ENCODE results near the gene EVX1.
A peak's percentile ranks its signal among the peaks of the same experiment; 100 is the strongest.

The EVX1 gene

DNA sequence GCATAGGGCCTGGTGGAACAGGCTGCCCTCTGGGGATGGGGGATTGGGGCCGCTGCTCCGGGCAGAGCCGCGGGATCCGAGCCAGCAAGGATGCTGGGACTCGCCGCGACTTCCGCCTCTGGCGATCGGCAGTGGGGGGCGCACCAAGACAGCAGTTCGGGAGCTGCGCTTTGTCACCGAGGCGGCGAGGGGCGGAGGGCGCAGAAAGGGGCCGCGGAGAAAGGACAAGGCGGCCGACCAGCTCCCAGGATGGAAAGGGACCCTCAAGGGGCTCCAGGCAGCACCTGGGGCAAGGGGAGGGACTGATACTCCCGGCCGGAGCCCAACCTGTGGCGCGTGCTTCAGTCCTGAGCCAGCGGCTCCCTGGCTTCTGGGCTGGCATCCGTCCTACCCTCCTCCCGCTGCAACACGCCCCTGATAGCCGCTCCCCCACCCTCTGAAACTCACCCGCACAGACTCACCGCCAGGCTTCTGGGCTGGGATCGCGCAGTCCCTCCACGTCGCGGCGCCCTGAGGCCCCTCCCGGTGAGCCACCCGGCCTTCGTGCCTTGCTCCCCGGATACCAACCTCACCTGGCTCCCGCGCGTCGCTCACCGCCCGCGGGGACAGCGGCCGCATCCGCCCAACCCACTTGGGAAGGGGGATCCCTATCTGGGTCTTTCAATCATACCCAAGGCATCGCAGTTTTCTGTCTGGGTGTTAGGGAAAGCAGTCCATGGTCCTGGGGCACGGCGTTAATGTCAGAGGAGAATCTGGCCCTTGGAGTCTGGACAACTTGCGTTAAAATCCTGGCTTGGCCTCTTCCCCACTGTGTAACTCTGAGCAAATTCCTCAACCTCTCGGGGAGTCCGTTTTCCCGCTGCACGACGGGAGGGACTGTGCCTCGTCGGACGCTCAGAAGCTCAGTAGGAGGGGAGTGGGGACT is 7.0 kb upstream of the EVX1 start:
- peak; percentile 50 to 88 for DNase-seq

DNA sequence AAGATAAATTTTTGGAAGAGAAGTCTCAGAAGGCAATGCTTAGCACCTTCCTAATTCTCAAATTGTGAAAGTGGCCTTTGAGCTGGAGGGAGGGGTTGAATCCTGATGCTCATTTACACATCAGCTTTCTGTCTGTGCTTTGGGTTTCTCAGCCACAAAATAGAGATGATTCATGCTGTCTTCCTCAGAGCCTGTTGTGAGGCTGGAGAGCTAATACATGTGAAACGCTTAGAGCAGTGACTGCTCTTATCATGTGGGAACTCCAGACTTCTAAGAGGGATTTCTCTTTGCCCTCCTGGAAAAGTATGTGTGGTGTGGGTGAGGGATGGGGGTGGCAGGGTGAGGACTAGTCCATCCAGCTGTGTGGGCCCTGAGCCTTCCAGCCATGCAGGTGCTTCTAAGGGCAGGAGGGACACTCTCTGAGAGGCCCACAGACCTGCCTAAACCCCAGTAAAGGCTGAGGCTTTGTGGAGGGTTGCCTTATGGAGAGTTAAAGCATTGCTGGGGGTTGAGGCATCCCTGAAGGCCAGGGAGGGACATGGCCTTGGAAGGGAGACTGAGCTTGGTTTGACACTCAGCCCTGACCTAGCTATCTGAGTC is 4.8 kb upstream of the EVX1 start:
- DNase-seq, result peak in 1 of 2 experiments; percentile 15

DNA sequence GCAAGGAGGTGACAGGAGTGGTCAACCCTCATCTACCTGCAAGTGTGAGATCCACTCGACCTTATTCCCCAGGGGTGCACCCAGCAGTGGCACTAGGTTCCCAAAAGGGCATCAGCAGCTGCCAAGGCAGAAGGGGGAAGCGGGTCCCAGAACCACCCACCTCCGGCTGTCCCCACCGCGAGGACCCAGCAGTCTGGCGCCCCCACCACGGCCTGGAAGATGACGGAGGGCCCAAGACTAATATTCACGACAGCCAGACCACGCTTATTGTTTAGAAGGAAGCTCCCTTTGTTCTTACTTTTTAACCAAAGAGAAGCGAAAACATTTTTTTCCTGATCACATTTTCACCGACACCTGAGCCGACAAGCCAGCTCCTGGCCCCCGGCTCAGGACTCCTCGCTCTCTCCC is 3.6 kb upstream of the EVX1 start:
- DNase-seq, result no peak

DNA sequence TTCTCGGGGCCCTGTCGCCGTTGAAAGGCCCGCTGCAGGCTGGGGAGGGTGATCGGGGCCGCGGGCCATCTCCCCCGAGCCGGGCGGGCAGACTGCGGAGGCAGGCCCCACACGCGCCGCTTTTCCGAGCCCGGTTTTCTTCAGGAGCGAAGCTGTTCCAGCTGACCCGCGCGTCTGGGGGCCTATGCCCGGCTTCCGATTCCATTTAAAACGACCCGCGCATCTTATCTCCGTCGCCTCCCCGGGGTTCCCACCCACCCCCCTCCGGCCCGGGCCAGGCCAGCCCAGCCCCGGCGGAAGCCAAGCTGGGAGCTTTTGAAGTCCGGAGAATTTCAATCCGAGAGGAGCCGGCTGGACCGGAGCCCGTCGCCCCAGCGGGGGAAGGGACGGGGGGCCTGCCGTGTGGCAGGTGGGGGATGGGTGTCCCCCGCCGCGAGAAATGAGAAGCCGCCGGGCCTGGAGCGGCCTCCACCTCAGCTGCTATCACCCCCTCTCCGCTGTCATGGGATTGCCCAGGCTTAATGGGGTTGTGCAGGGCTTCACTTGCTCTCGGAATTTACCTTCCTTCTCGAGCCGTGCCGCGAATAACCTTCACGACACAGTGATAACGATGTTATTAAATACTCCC is 3.1 kb upstream of the EVX1 start:
- DNase-seq, result peak in 1 of 2 experiments; percentile 60

DNA sequence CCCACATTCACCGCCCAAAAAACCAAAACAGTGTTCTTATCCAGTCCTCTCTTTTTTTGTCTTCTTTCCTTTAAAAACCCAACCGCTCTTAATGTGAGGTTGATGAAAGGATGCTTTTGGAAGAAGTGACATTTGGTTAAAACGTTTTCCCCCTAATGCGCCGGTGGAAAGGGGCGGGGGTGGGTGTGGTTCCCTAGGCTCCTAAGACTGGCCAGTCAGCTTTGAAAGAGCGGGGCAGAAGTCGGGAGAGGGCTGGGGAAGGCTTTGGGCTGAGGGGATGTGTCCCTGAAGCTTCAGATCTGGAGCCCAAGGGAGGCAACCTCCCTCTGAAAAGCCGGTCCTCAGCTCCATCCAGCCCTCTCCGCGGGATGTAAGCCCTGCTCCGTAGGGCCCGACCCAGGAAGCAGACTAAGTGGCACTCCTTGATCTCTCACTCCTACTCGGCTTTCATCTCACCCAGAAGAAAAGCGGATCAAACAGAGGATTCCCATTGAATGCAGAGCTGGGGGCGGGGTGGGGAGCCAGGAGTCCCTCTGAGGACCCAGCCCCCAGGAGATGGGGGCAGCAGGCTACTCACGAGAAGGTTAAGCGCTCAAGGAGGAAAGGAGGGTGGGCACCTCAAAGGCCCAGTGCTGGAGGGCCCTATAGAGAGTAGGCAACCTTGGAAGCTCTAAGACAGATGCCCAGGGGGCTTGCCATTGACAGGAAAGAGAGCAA is 2.4 kb upstream of the EVX1 start:
- DNase-seq, result peak in 1 of 2 experiments; percentile 39

DNA sequence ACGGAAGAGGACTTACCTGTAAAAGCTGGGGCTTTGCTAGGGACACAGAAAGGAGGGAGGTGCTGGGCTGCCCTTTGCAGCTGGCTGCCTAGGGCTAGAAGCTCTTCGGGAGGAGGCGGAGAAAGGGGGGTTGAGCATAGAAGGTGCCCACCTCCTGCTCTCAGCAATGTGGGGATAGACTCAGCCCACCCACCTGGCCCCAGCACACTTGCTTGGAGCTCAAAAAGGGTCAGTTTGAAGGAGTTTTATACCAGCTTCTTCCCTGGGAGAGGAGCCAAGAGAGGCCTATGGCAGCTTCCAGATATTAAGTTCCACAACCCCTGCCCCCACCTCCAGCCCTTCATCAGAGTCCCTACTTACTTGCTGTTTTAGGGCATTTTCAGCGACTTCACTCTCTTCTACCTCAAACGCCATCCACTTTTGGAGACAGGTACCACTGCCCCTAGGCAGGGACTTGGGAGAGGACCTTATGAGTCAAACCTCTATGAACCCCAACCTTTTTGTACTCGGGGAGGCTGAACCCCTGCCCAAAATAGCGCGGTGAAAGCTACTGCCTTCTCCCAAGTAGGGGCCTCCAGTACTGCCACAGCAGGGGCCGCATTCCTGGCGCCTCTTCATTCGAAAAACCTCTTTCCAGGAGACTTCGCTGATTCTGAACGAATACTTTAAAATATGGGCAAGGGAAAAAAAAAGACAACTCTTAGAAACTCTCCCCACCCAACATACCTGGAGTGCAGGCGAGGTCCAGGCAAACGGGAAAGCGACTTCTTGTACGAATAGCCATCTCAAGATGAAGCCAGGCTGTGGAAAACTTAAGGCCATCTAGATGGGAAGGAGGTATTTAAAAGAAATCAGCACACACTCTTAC is 1.2 kb upstream of the EVX1 start:
- peak in 1 of 2 experiments; percentile 13 for DNase-seq

DNA sequence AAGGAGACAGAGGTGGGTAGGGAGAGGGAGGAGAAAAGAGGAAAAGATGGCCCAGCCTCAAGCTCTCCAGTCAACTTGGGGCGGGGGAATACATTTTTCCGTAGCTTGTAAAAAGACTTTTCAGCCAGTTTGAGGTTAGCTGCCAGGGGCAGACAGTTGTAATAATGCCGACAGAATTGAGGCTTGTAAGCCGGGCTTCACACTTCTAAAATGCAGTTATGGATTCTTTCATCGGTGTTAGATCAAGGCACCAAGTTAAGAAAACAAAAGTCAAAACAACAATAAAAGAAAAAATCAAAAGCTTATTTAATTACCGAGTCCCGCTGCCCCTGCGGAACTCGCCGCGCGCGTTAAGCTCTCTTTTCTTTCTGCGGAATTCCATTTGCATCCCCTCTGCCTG is 448 bp upstream of the EVX1 start:
- DNase-seq, result no peak

DNA sequence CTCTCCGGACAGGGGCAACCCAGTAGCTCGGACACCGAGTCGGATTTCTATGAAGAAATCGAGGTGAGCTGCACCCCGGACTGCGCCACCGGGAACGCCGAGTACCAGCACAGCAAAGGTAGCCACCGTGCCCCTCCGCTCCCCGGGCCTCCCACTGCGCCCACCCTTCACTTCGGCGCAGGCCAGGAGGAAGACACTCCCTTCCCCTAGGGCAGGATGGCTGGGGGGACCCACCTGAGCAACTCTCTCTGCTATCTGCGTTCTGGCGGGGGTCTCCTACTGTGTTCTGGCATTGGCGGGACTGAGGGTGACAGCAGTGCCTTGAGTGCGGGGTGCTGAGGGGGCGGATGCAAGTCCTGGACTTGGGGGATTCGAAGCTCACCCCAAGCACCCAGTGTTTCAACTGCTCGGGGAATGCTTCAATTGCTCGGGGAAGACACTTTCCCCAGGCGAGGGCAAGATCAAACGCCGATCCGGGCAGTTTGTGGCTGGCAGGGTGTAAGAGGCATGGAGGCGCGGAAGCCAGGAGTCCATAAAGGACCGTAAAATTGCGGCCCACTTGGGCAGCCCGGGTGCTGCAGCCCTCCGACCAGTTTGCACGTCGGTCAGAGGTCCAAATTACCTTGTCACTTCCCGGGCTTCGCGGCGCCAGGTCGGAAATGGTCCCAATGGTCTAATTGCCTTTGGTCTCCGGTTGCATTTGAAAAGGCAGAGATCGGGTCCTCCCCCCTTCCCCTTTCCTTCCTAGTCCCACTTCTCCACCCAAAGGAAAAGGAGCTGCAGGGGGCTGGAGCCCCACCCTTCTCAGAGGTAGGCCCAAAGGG is 950 bp downstream of the EVX1 start:
- no peak for DNase-seq

DNA sequence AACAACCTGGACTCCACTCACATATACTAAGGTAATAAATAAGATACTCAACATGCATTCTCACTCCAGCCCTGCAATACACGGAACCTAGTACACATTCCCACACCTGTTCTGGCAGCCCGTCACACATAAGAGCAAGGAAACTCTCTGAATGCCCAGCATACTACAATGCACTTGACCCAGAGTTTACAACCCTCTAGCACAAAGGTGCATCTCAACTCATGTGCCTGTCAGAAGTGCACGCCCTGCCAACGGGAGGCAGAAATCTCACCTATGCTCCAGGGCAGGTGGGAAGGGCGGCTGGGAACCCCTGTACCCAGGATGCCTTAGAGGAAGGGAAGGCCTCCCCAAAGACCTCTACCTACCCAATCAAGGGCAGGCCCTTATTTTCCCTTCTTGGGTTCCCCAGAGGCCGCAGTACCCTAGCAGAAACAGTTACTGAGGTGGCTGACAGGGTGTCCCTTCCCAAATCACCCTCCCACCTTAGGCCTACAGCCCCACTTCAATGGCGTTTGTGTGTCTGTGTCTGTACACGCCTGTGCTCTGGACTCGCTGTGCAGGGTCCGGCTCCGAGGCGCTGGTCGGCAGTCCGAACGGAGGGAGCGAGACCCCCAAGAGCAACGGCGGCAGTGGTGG is 2.0 kb downstream of the EVX1 start:
- DNase-seq, result peak in 1 of 2 experiments; percentile 14

DNA sequence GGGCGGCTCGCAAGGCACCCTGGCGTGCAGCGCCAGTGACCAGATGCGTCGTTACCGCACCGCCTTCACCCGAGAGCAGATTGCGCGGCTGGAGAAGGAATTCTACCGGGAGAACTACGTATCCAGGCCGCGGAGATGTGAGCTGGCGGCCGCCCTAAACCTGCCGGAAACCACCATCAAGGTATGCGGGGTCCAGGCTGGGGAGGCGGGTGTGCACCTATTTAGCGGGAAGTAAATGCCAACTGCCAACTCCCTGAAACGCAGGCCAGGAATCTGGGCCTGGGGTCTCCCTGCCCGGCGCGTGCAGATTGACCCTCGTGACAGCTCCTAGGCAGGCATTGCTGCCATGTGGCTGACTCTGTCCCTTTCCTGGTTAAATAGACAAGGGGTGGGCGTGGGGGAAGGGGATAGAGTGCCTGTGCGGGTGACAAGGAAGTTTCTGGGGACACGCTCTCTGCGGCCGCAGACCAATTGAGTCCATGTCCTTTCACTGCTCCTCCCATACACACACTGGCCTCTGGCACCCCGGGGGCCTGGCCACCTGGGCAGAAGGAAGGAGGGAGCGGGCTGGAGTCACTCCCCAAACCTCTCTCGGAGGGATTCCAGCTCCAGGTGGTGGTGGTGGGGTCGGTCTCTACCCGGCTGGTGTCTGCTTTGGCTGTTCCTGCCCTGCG is 2.7 kb downstream of the EVX1 start:
- no peak for DNase-seq

DNA sequence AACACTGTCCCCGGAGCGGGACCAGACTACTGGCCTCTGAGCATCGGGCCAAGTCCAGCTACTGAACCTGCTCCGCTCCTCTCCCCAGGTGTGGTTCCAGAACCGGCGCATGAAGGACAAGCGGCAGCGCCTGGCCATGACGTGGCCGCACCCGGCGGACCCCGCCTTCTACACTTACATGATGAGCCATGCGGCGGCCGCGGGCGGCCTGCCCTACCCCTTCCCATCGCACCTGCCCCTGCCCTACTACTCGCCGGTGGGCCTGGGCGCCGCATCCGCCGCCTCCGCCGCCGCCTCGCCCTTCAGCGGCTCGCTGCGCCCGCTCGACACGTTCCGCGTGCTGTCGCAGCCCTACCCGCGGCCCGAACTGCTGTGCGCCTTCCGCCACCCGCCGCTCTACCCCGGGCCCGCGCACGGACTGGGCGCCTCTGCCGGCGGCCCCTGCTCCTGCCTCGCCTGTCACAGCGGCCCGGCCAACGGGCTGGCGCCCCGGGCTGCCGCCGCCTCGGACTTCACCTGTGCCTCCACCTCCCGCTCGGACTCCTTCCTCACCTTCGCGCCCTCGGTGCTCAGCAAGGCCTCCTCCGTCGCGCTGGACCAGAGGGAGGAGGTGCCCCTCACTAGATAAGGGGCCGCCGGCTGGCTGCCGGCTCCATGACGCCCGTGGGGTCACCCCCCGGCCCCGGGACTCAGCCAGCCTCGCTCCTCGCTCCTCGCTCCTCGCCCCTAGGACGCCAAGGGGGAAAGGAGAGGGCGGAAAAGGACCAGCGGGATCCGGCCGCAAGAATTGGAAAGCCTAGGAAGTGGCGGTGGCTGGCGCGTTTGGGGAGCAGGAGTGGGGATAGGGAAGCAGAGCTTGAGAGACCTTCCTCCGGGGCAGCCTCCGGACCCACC is 3.4 kb downstream of the EVX1 start:
- DNase-seq, result peak in 1 of 2 experiments; percentile 74

DNA sequence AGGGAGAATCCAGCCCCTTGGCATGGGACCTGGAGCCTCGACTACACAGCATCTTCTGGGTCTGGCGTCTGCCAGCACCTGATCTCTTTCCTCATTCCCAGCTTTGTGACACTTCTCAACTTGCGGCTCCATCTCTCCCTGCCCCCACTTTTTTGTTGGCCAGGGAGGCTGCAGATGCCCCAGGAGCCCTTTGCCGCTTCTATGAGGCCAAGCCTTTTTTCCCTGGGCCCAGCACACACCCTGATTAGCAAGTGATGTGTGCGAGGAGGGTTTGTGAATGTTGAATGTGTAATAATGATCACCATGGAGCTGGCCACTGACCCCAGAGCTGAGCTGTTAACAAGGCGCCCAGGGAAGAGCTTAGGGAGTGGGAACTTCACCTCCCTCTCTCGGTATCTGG is 4.4 kb downstream of the EVX1 start:
- DNase-seq, result no peak

DNA sequence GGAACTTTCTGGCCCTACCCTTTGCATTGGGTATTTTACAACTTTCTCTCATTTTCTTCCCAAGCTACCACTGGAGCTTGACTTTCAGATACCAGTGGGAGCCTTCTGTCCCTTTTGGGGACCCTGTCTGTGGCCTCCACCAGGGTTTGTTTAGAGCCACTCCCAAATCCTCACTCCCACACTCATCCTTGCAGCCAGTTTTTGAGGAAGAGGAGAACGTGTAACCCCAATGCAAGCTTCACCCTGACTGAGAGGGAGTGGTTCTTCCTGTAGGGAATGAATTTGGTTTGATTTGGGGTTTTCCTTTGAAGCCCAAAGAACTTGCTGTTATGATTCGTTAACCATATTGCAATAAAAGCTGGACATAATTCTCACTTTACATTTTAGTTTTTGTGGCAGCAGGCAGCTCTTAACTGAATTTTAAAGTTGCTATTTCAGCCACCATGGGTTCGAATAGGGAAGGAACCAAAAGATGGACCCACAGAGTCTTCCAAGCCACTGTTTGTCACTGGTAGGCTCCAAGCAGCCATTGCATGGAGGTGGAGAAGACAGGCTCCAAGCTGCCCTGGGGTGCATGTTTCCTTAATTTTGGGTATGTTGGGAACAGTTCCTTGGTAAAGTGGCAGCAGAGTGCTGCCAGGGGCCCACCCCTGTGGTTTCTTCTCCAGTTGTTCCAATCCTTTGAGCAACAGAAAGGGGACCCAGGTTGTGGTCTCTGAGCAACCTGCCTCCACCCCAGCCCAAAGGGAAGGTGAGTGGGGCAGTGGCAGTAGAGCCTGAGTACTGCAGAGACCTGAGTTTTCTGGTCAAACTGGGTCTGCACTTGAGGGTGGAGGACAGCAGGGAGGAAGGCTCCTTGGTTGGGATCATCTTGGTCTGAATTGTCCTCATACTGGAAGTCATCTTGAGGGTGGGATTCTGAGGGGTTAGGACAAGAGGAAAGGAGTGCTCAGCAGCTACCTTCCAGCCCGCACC is 5.1 kb downstream of the EVX1 start:
- DNase-seq, result no peak

DNA sequence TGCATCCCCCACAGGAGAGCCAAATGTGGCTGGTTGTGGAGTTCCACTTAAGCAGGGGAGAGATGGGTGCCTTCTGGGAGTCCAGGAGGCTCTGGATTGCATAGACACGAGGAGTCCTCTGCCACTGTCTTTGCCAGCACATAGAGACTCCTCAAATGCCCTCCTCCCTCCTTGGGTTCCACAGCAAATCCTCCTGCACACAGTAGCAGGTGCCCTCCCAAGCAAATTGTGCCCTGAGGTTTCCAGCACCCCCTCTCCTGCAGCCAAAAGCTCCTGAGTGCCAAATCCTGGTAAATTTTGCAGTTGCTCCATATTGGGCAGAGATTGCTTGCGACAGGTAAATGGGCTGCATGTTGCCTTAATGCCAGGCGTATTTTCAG is 5.8 kb downstream of the EVX1 start:
- no peak for DNase-seq

DNA sequence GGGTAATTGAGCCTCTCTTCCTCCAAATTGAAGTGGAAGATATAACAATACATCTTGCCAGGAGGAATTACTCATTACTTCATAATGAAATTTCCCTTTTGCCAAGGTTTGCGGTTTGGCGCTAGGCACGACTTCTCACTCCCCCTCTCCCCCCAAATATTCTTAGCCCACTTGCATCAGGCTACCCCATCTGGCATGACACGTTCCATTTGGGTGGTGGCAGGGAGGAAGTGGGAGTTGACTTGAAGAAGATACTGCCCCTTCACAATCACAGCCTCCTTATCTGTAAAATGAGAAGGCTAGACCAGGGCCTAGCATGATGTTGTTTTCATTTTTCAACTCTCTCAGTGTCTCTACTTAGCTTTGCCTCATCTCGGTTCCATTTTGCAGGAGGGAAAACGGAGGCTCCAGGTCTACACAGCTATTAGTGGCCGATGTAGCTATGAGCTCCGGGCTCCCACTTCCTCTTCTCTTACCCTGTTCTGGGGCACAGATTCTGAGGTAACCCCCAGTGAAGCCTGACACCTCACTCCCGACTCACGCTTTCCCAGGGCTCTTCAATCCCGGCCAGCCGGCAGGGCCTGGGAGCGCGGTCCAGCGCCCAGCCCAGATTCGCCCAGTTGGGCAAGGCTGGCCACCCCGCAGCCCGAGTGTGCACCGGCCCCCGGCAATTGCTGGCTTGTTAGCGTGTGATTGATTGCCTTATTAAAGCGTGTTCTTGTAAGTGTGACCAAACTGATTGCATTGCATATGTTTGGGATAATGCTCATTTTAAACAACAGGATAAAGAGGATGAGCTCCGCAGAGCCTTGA is 6.5 kb downstream of the EVX1 start:
- DNase-seq, result no peak

DNA sequence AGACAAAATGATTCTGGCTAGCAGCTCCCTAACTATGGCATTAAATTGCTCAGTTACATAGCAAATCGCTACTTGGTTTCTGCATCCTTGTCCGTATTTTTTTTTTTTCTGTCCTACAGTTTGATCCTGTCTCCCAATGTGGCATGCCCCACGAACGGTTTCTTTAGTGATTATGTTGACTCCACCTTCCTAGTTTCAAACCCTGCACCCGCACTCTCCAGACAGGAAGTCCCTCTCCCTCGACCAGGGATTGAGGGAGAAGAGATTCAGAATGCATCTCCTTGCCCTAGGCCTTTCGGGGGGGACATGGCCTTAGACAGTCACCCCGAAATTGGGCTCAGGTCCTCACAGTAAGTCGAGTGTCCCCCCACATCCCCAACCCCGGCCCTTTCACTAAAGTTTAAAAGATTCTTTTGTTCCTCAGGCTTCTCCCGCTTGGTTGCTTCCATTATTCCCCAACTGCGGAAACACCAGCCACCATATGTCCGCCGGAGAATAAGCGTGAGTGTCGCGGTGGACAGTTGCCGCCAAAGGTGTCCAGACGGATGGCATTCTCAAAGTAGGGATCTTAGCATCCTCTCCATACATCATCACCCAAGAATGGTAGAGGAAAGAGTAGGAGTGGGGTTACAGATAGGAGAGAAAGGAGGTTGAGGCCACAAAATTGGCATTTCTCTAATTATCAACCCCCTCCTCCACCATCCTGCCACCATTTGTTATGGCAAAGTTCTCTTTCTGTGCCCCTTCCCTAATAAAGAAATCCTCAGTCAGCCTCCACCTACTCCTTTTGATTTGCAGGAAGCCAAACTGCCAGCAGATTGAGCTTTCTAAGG is 7.3 kb downstream of the EVX1 start:
- DNase-seq, result no peak
